ENCODE measurements around the gene MED29. TPM values are rescaled to one million over a fixed set of nuclear protein-coding genes. Genes with fewer than 3 reads are reported as not detected.
A peak's percentile ranks its signal among the peaks of the same experiment; 100 is the strongest.

MED29 gene
- total and polyA plus RNA-seq, 10 of the 15 experiments (the other 5 are each of a cell fraction or from before 2014, with no cell fraction given), result 3.2 to 36.6 (median 22.8) TPM

GRCh38 chr19:39423258-39424086 lies 32.3 kb downstream of the MED29 start:
- no peak overlapping the region for H3K4me3 ChIP-seq
- 87% methylated on average over 34 of the region's 35 CpGs for WGBS (ENCODE audit: insufficient coverage, insufficient replicate concordance, low lambda C conversion rate, missing lambda C conversion rate)

More at GRCh38 chr19:39423258-39424086, 32.3 kb downstream of the MED29 start:
- Histone ChIP-seq H4K20me1 (ENCODE audit: control insufficient read depth, insufficient read depth) (no peaks in the 10 kb centered on the region), H3K4me2 (ENCODE audit: control insufficient read depth, insufficient read depth) (no peak overlapping the region), H3K4me1 (ENCODE audit: control insufficient read depth, insufficient read depth, low read length) (no peaks in the 10 kb centered on the region), H3K36me3 (ENCODE audit: control insufficient read depth in 2 of 2, insufficient read depth in 2 of 2, low read length in 1 of 2) (peaks cover 10 to 24% of the 10 kb centered on the region in 2 experiments; a peak in 3 of 4 replicates), H3K79me2 (ENCODE audit: control insufficient read depth, insufficient read depth, low read length) (no peaks in the 10 kb centered on the region), H3K9ac (ENCODE audit: control insufficient read depth, insufficient read depth, low read length) (no peak overlapping the region), H3K9me3 (replicated peaks; ENCODE audit: control insufficient read depth, insufficient read depth, low read length) (no peaks in the 10 kb centered on the region), H3K27ac (ENCODE audit: control insufficient read depth, insufficient read depth) (no peak overlapping the region), H3K27me3 (replicated peaks in 1 of 2; ENCODE audit: control insufficient read depth in 2 of 2, insufficient read depth in 2 of 2, low read length in 1 of 2) (no peaks in the 10 kb centered on the region), H2AFZ (ENCODE audit: control insufficient read depth, low read depth, low read length) (no peak overlapping the region)
- ATAC-seq (no peak), FAIRE-seq (no peak), DNase-seq (ENCODE audit: low read depth, low spot score) (no peak)
- intact Hi-C loops (cut with micrococcal nuclease; ENCODE audit: unreplicated experiment), result no loop called here
- TF ChIP-seq POLR2AphosphoS2 (IDR thresholded peaks at IDR 0.05; ENCODE audit: low read depth, low read length), result no peak
- TF ChIP-seq POLR2A (IDR thresholded peaks at IDR 0.05; ENCODE audit: low read depth, low read length), result peak; percentile 31
- no peak for TF ChIP-seq SKIL (IDR thresholded peaks at IDR 0.05; ENCODE audit: low read depth, poor library complexity, severe bottlenecking)
- ChIA-PET SMC1A (ENCODE audit: uncharacterized antibody, unreplicated experiment) (no interaction called here), RAD21 (ENCODE audit: unreplicated experiment) (no interaction called here), CTCF (interaction anchor here (1.1 kb wide), 1 partner anchor 25 kb away, joined by 3 read pairs; no protein-coding TSS in a partner anchor), POLR2A (no interaction called here)
- in situ Hi-C loops (cut with MboI), result no loop called here
- no TSS peak for BruUV-seq (replicated peaks)

All from GM12878 (cell line).